HEK293 (cell line): ENCODE results near the gene COPS4.
A peak's percentile ranks its signal among the peaks of the same experiment; 100 is the strongest.

Source experiments
- CTCF ChIA-PET: fragments of 350-600 bp; formaldehyde crosslinking; extraction: SDS; loops from one replicate; lab custom pipeline; 2021; ENCODE audit warnings: antibody characterized with exemption; lab: Yijun Ruan, JAX
- POLR2A ChIA-PET: fragments of 300-600 bp; formaldehyde crosslinking; extraction: SDS; loops from one replicate; lab custom pipeline; 2020; ENCODE audit warnings: antibody characterized with exemption, inconsistent platforms; lab: Yijun Ruan, JAX
- H3K27ac ChIP-seq: fragments of 200-500 bp; sonication (Bioruptor generic); 2 replicates; pipeline ENCODE4 v1.5.1; 2014; ENCODE audit warnings: low read depth, low read length, control low read depth, inconsistent platforms; ENCODE audit errors: extremely low read depth
- H3K36me3 ChIP-seq, 2 experiments: fragments of 200-500 bp in 1 of 2; sonication (Bioruptor generic) in 1 of 2; 1 replicate in 1 of 2; 2 replicates in 1 of 2; pipeline ENCODE4 v1.5.1; 2014 to 2017; ENCODE audit warnings: inconsistent platforms in 2 of 2, low read length in 2 of 2; ENCODE audit not compliant: control insufficient read depth in 2 of 2, insufficient read depth in 1 of 2
- H3K4me1 ChIP-seq: fragments of 200-500 bp; sonication (Bioruptor generic); 2 replicates; pipeline ENCODE4 v1.5.1; 2014; ENCODE audit warnings: mild to moderate bottlenecking, low read length, inconsistent platforms; ENCODE audit not compliant: control insufficient read depth, insufficient read depth
- H3K4me3 ChIP-seq: 2 replicates; pipeline ENCODE4 v1.5.1; 2011; ENCODE audit warnings: low read depth, mild to moderate bottlenecking, control low read depth, low read length, moderate library complexity
- H3K9me3 ChIP-seq: fragments of 200-500 bp; sonication (Bioruptor generic); 2 replicates; pipeline ENCODE4 v1.5.1; 2014; ENCODE audit warnings: low read depth, low read length, inconsistent platforms; ENCODE audit not compliant: control insufficient read depth, insufficient read depth
- BCL11A ChIP-seq: fragments of 450-650 bp; formaldehyde crosslinking; IDR thresholded peaks from 2 replicates; pipeline ENCODE4 v1.5.1; 2016; ENCODE audit warnings: low read depth, missing biosample characterization, missing genetic modification characterization
- ELK4 ChIP-seq: IDR thresholded peaks from 2 replicates; pipeline ENCODE4 v1.6.1; 2011; ENCODE audit warnings: mild to moderate bottlenecking, low read depth, low read length, borderline replicate concordance
- KLF10 ChIP-seq: fragments of 450-650 bp; IDR thresholded peaks from 2 replicates; pipeline ENCODE4 v1.5.1; 2018; ENCODE audit warnings: missing biosample characterization, mild to moderate bottlenecking, missing genetic modification characterization
- KLF9 ChIP-seq: fragments of 450-650 bp; formaldehyde crosslinking; IDR thresholded peaks from 2 replicates; pipeline ENCODE4 v1.5.1; 2016; ENCODE audit warnings: missing biosample characterization, missing genetic modification characterization, low read depth
- PRDM6 ChIP-seq: fragments of 450-650 bp; formaldehyde crosslinking; IDR thresholded peaks from 2 replicates; pipeline ENCODE4 v1.5.1; 2017; ENCODE audit warnings: missing biosample characterization, missing genetic modification characterization
- RBAK ChIP-seq: fragments of 450-650 bp; formaldehyde crosslinking; IDR thresholded peaks from 2 replicates; pipeline ENCODE4 v1.5.1; 2016; ENCODE audit warnings: missing biosample characterization, missing genetic modification characterization
- TCF7L2 ChIP-seq: IDR thresholded peaks from 2 replicates; pipeline ENCODE4 v1.6.1; 2011; ENCODE audit warnings: low read depth, mild to moderate bottlenecking, inconsistent platforms, low read length, moderate library complexity, borderline replicate concordance
- ZBTB44 ChIP-seq: fragments of 450-650 bp; IDR thresholded peaks from 2 replicates; pipeline ENCODE4 v1.5.1; 2018; ENCODE audit warnings: missing biosample characterization, mild to moderate bottlenecking, missing genetic modification characterization
- ZNF184 ChIP-seq: fragments of 450-650 bp; IDR thresholded peaks from 2 replicates; pipeline ENCODE4 v1.5.1; 2018; ENCODE audit warnings: missing biosample characterization, mild to moderate bottlenecking, missing genetic modification characterization
- ZNF280C ChIP-seq: fragments of 450-650 bp; formaldehyde crosslinking; IDR thresholded peaks from 2 replicates; pipeline ENCODE4 v1.5.1; 2016; ENCODE audit warnings: missing biosample characterization, missing genetic modification characterization
- ZNF366 ChIP-seq: fragments of 450-650 bp; formaldehyde crosslinking; conservative IDR thresholded peaks from 2 replicates; pipeline ENCODE4 v1.5.1; 2016; ENCODE audit warnings: missing biosample characterization, missing genetic modification characterization
- ZNF37A ChIP-seq: fragments of 450-650 bp; IDR thresholded peaks from 2 replicates; pipeline ENCODE4 v1.5.1; 2018; ENCODE audit warnings: missing biosample characterization, missing genetic modification characterization
- ZNF404 ChIP-seq: fragments of 450-650 bp; formaldehyde crosslinking; IDR thresholded peaks from 2 replicates; pipeline ENCODE4 v1.5.1; 2017; ENCODE audit warnings: missing biosample characterization, missing genetic modification characterization
- ZNF473 ChIP-seq: fragments of 450-650 bp; formaldehyde crosslinking; IDR thresholded peaks from 2 replicates; pipeline ENCODE4 v1.5.1; 2017; ENCODE audit warnings: missing biosample characterization, missing genetic modification characterization
- ZNF48 ChIP-seq: fragments of 450-650 bp; formaldehyde crosslinking; IDR thresholded peaks from 2 replicates; pipeline ENCODE4 v1.5.1; 2016; ENCODE audit warnings: missing biosample characterization, missing genetic modification characterization
- ZNF513 ChIP-seq: fragments of 450-650 bp; IDR thresholded peaks from 2 replicates; pipeline ENCODE4 v1.5.1; 2018; ENCODE audit warnings: missing biosample characterization, missing genetic modification characterization
- ZNF544 ChIP-seq: fragments of 450-650 bp; formaldehyde crosslinking; IDR thresholded peaks from 2 replicates; pipeline ENCODE4 v1.5.0; 2017; ENCODE audit warnings: missing biosample characterization, missing genetic modification characterization
- ZNF692 ChIP-seq: fragments of 450-650 bp; formaldehyde crosslinking; IDR thresholded peaks from 2 replicates; pipeline ENCODE4 v1.5.1; 2016; ENCODE audit warnings: missing biosample characterization, missing genetic modification characterization
- ZNF837 ChIP-seq: fragments of 450-650 bp; formaldehyde crosslinking; IDR thresholded peaks from 2 replicates; pipeline ENCODE4 v1.5.1; 2016; ENCODE audit warnings: missing biosample characterization, missing genetic modification characterization
- ZNF843 ChIP-seq: fragments of 450-650 bp; formaldehyde crosslinking; IDR thresholded peaks from 2 replicates; pipeline ENCODE4 v1.5.1; 2016; ENCODE audit warnings: missing biosample characterization, missing genetic modification characterization
- ZSCAN4 ChIP-seq: fragments of 450-650 bp; formaldehyde crosslinking; IDR thresholded peaks from 2 replicates; pipeline ENCODE4 v1.5.1; 2017; ENCODE audit warnings: missing biosample characterization, missing genetic modification characterization
- ZSCAN5A ChIP-seq: fragments of 450-650 bp; formaldehyde crosslinking; IDR thresholded peaks from 2 replicates; pipeline ENCODE4 v1.5.1; 2016; ENCODE audit warnings: missing biosample characterization, missing genetic modification characterization

The COPS4 gene

GRCh38 chr4:83009529-83009928, 25.5 kb upstream of the COPS4 start:
- ChIA-PET POLR2A (interaction anchor here (1.2 to 4.6 kb wide), 2 partner anchors 26 to 109 kb away, joined by 4 to 58 read pairs; partner anchors contain the start of genes COPS4 and THAP9), CTCF (interaction anchor here (0.6 kb wide), 1 partner anchor 244 kb away, joined by 5 read pairs; no protein-coding TSS in a partner anchor)
- no peaks in the 10 kb centered on the region; a peak in 1 of 3 replicates for H3K36me3 ChIP-seq

GRCh38 chr4:83010111-83010521, 24.9 kb upstream of the COPS4 start:
- Histone ChIP-seq H3K4me1 (no peaks in the 10 kb centered on the region; the same call in 1 of the 2 replicates), H3K27ac (peak overlapping the region; percentile 71), H3K9me3 (no peaks in the 10 kb centered on the region), H3K4me3 (peak overlapping the region; percentile 75), H3K36me3 (no peaks in the 10 kb centered on the region; a peak in 1 of 3 replicates)
- POLR2A ChIA-PET: interaction anchor here (0.6 to 4.6 kb wide), 5 partner anchors 25 to 110 kb away, joined by 4 to 58 read pairs (median 7); partner anchors contain the start of genes COPS4 and THAP9
- CTCF ChIA-PET: no interaction called here
- no peak for TF ChIP-seq ZSCAN5A
- no peak for TF ChIP-seq ZNF404 (tag by site-specific recombination)
- no peak for TF ChIP-seq KLF9
- no peak for TF ChIP-seq ZNF366
- no peak for TF ChIP-seq ZNF48 (tag by site-specific recombination)
- no peak for TF ChIP-seq ZNF280C
- no peak for TF ChIP-seq ZBTB44 (tag by site-specific recombination)
- no peak for TF ChIP-seq ZNF473
- TF ChIP-seq ZSCAN4: no peak
- no peak for TF ChIP-seq BCL11A
- TF ChIP-seq ZNF843 (tag by site-specific recombination): no peak
- no peak for TF ChIP-seq ZNF837 (tag by site-specific recombination)
- no peak for TF ChIP-seq ZNF37A (tag by site-specific recombination)
- TF ChIP-seq ZNF513 (tag by site-specific recombination): no peak
- no peak for TF ChIP-seq ZNF692 (tag by site-specific recombination)
- TF ChIP-seq TCF7L2: no peak
- no peak for TF ChIP-seq ELK4
- TF ChIP-seq RBAK (tag by site-specific recombination): no peak

More at GRCh38 chr4:83009529-83009928, 25.5 kb upstream of the COPS4 start:
- Histone ChIP-seq H3K9me3 (no peaks in the 10 kb centered on the region), H3K4me3 (peak overlapping the region; percentile 75), H3K27ac (no peak overlapping the region), H3K4me1 (no peaks in the 10 kb centered on the region; the same call in 1 of the 2 replicates)
- TF ChIP-seq KLF10 (tag by site-specific recombination) (no peak), ZNF184 (no peak), ZNF544 (tag by site-specific recombination) (no peak), PRDM6 (peak; percentile 56)
